ENCODE data around the gene SND1.

DNA sequence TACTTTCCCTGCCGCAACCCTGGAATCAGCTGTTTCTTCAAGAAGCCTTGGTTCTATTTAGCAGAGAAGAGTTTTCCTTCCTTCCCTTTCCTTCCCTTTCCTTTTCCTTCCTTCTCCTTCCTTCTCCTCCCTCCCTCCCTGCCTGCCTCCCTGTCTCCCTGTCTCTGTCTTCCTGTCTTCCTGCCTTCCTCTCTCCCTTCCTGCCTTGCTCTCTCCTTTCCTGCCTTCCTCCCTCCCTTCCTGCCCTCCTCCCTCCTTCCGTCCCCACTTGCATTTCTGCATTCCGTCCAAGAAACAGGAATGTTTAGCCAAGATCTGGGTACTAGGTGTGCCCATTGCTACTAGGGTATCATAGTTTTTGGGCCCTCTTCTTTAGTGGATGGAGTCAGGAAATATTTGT is 21.9 kb downstream of the SND1 start:
- TF ChIP-seq ZFP30 (CRISPR knock-in tag; IDR thresholded peaks at IDR 0.05) (no peak), BACH2 (CRISPR knock-in tag; IDR thresholded peaks at IDR 0.05; ENCODE audit: borderline replicate concordance) (no peak), PATZ1 (CRISPR knock-in tag; IDR thresholded peaks at IDR 0.05; ENCODE audit: borderline replicate concordance) (no peak), ARNTL (CRISPR knock-in tag; IDR thresholded peaks at IDR 0.05; ENCODE audit: borderline replicate concordance, low read depth) (no peak), ZNF565 (CRISPR knock-in tag; conservative IDR thresholded peaks at IDR 0.05; ENCODE audit: low read depth) (no peak)
- TF ChIP-seq, protein P1, sequence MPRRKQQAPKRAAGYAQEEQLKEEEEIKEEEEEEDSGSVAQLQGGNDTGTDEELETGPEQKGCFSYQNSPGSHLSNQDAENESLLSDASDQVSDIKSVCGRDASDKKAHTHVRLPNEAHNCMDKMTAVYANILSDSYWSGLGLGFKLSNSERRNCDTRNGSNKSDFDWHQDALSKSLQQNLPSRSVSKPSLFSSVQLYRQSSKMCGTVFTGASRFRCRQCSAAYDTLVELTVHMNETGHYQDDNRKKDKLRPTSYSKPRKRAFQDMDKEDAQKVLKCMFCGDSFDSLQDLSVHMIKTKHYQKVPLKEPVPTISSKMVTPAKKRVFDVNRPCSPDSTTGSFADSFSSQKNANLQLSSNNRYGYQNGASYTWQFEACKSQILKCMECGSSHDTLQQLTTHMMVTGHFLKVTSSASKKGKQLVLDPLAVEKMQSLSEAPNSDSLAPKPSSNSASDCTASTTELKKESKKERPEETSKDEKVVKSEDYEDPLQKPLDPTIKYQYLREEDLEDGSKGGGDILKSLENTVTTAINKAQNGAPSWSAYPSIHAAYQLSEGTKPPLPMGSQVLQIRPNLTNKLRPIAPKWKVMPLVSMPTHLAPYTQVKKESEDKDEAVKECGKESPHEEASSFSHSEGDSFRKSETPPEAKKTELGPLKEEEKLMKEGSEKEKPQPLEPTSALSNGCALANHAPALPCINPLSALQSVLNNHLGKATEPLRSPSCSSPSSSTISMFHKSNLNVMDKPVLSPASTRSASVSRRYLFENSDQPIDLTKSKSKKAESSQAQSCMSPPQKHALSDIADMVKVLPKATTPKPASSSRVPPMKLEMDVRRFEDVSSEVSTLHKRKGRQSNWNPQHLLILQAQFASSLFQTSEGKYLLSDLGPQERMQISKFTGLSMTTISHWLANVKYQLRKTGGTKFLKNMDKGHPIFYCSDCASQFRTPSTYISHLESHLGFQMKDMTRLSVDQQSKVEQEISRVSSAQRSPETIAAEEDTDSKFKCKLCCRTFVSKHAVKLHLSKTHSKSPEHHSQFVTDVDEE (CRISPR knock-in tag; IDR thresholded peaks at IDR 0.05): no peak
- TF ChIP-seq, protein P2, sequence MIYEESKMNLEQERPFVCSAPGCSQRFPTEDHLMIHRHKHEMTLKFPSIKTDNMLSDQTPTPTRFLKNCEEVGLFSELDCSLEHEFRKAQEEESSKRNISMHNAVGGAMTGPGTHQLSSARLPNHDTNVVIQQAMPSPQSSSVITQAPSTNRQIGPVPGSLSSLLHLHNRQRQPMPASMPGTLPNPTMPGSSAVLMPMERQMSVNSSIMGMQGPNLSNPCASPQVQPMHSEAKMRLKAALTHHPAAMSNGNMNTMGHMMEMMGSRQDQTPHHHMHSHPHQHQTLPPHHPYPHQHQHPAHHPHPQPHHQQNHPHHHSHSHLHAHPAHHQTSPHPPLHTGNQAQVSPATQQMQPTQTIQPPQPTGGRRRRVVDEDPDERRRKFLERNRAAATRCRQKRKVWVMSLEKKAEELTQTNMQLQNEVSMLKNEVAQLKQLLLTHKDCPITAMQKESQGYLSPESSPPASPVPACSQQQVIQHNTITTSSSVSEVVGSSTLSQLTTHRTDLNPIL (CRISPR knock-in tag; IDR thresholded peaks at IDR 0.05; ENCODE audit: low read depth): no peak
